ENCODE data around the gene PRC1.

Gene PRC1

DNA sequence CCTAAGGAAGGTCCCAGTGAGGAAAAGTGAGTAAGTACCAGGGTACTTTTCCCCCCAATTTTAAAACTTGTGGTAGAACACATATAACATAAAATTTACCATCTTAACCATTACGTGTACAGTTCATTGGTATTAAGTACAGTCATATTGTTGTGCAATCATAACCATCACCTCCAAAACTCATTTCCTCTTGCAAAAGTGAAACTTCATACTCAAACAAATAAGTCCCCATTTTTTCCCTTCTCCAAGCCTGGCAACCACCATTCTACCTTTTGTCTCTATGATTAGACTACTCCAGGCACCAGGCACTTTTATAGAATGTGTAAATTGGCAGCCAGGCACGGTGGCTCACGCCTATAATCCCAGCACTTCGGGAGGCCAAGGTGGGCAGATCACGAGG lies 12.2 kb downstream of the PRC1 start:
- CTCF ChIA-PET = interaction anchor here (0.9 kb wide), 1 partner anchor 58 kb away, joined by 3 read pairs; no protein-coding TSS in a partner anchor
- POLR2A ChIA-PET (ENCODE audit: low non-redundant PET) = no interaction called here
- no peak for TF ChIP-seq CTCF (conservative IDR thresholded peaks at IDR 0.05; ENCODE audit: low read depth)
- H3K27ac ChIP-seq = peak overlapping the region; percentile 24; the same call in 1 of the 2 replicates
- DNase-seq (ENCODE audit: low spot score) = no peak

- TF ChIP-seq CTCF (conservative IDR thresholded peaks at IDR 0.05; ENCODE audit: low read depth) = no peak
- CTCF ChIA-PET = interaction anchor here (0.7 kb wide), 1 partner anchor 25 kb away, joined by 5 read pairs; no protein-coding TSS in a partner anchor
These were observed 12.7 kb downstream of the PRC1 start for GRCh38 chr15:90981681-90982080.

GRCh38 chr15:90979582-90979981 lies 14.8 kb downstream of the PRC1 start:
- H3K27ac ChIP-seq = no peak overlapping the region
- TF ChIP-seq CTCF (conservative IDR thresholded peaks at IDR 0.05; ENCODE audit: low read depth) = no peak
- ChIA-PET POLR2A (ENCODE audit: low non-redundant PET) (no interaction called here), CTCF (interaction anchor here (0.6 kb wide), 1 partner anchor 24 kb away, joined by 4 read pairs; no protein-coding TSS in a partner anchor)
- no peak for DNase-seq (ENCODE audit: low spot score)

More at GRCh38 chr15:90981681-90982080, 12.7 kb downstream of the PRC1 start:
- POLR2A ChIA-PET (ENCODE audit: low non-redundant PET) = interaction anchor here (0.5 kb wide), 1 partner anchor 15 kb away, joined by 3 read pairs; no protein-coding TSS in a partner anchor
- no peak for DNase-seq (ENCODE audit: low spot score)
- H3K27ac ChIP-seq = no peak overlapping the region

DNA sequence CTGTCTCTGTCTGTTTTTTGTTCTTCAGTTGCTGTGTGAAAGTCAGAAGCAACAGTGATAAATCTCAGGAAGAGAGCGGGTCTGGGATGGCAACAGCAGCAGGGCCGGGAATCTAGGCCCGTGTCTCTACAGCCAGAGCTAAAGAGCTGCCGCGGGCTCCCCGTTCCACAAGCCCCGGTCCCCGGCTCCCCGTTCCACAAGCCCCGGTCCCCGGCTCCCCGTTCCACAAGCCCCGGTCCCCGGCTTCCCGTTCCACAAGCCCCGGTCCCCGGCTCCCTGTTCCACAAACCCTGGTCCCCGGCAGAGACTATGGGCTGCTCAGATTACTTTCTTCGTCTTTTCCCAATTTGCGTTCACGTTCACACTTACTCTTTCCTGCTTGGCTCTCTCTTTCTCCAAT lies 20.1 kb downstream of the PRC1 start:
- no peak for TF ChIP-seq CTCF (conservative IDR thresholded peaks at IDR 0.05; ENCODE audit: low read depth)
- H3K27ac ChIP-seq = no peak overlapping the region
- CTCF ChIA-PET = interaction anchor here (0.5 kb wide), 1 partner anchor 41 kb away, joined by 3 read pairs; no protein-coding TSS in a partner anchor
- POLR2A ChIA-PET (ENCODE audit: low non-redundant PET) = no interaction called here
- DNase-seq (ENCODE audit: low spot score) = no peak

GRCh38 chr15:90972133-90972532 lies 22.2 kb downstream of the PRC1 start:
- H3K27ac ChIP-seq = no peak overlapping the region
- ChIA-PET CTCF (interaction anchor here (0.6 kb wide), 2 partner anchors 16 to 286 kb away, joined by 3 read pairs; no protein-coding TSS in a partner anchor), POLR2A (ENCODE audit: low non-redundant PET) (no interaction called here)
- no peak for TF ChIP-seq CTCF (conservative IDR thresholded peaks at IDR 0.05; ENCODE audit: low read depth)
- DNase-seq (ENCODE audit: low spot score) = no peak

GRCh38 chr15:90970274-90970673 lies 24.1 kb downstream of the PRC1 start:
- CTCF ChIA-PET = no interaction called here
- TF ChIP-seq CTCF (conservative IDR thresholded peaks at IDR 0.05; ENCODE audit: low read depth) = no peak
- DNase-seq (ENCODE audit: low spot score) = no peak

More at GRCh38 chr15:90970274-90970673, 24.1 kb downstream of the PRC1 start:
- no peak overlapping the region for H3K27ac ChIP-seq
- POLR2A ChIA-PET (ENCODE audit: low non-redundant PET) = no interaction called here

Measured in RWPE1 (cell line).